Measurements from ENCODE around the gene VTCN1.

VTCN1 gene

DNA sequence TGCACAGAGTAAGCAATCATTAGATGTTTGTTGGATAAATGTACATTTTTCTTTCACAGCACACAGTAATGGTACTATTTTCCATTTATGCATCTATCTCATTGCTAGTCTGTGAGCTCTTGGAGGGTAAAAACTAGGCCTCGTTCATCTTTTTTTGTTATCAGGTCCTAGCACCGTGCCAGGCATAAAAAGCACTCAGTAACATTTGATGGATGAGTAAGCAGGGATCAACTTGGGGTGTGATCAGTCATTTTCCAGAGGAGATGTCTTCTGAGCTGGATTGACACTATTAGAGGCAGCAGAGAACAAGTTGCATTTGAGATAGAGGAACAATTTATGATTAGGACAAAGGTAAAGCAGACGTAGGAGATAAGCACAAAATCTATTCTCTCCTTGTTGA lies 4.3 kb upstream of the VTCN1 start (continued):
- TF ChIP-seq ZNF354C (tag by site-specific recombination; IDR thresholded peaks at IDR 0.05; ENCODE audit: borderline replicate concordance, low read depth), result no peak
- no peak for TF ChIP-seq ZNF302 (tag by site-specific recombination; IDR thresholded peaks at IDR 0.05; ENCODE audit: low read depth)
- no peak for TF ChIP-seq ZNF558 (tag by site-specific recombination; IDR thresholded peaks at IDR 0.05)
- TF ChIP-seq, protein P1, sequence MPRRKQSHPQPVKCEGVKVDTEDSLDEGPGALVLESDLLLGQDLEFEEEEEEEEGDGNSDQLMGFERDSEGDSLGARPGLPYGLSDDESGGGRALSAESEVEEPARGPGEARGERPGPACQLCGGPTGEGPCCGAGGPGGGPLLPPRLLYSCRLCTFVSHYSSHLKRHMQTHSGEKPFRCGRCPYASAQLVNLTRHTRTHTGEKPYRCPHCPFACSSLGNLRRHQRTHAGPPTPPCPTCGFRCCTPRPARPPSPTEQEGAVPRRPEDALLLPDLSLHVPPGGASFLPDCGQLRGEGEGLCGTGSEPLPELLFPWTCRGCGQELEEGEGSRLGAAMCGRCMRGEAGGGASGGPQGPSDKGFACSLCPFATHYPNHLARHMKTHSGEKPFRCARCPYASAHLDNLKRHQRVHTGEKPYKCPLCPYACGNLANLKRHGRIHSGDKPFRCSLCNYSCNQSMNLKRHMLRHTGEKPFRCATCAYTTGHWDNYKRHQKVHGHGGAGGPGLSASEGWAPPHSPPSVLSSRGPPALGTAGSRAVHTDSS (tag by site-specific recombination; IDR thresholded peaks at IDR 0.05), result no peak
- no peak for TF ChIP-seq ZBTB21 (tag by site-specific recombination; IDR thresholded peaks at IDR 0.05)
- no peak for TF ChIP-seq GLIS1 (tag by site-specific recombination; IDR thresholded peaks at IDR 0.05)
- TF ChIP-seq ZNF776 (tag by site-specific recombination; IDR thresholded peaks at IDR 0.05; ENCODE audit: borderline replicate concordance), result no peak
- TF ChIP-seq ZNF157 (tag by site-specific recombination; IDR thresholded peaks at IDR 0.05), result no peak
- TF ChIP-seq ZNF777 (tag by site-specific recombination; IDR thresholded peaks at IDR 0.05; ENCODE audit: borderline replicate concordance), result no peak

DNA sequence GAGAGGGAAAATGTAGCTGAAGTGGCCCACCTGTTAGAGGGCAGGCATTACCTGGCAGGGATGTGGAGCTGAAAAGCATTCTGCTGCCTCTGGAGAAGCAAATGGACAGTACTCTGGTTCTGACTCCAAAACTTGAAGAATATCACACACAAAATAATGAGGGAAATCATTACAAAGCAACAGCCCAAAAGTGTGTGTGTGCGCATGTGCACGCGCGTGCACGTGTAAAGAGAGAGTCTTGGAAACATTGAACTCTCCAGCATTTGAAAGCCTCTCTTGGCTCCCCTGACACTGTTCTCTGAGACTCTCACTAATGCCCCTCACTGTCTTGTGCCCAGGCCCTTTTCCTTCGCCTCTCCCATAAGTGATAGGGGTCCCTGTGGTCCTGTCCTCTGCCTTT lies 2.3 kb upstream of the VTCN1 start:
- Histone ChIP-seq H3K27ac (ENCODE audit: extremely low read depth, low read depth, low read length) (no peak overlapping the region), H3K4me1 (ENCODE audit: control insufficient read depth, insufficient read depth, low read length) (no peaks in the 10 kb centered on the region), H3K36me3 (ENCODE audit: control insufficient read depth in 2 of 2, insufficient read depth in 1 of 2, low read length in 2 of 2) (no peaks in the 10 kb centered on the region), H3K9me3 (ENCODE audit: control insufficient read depth, insufficient read depth, low read depth, low read length) (no peaks in the 10 kb centered on the region), H3K4me3 (ENCODE audit: low read depth, low read length) (no peak overlapping the region)
- TF ChIP-seq BCL11A (tag by site-specific recombination; IDR thresholded peaks at IDR 0.05; ENCODE audit: low read depth), result no peak
- TF ChIP-seq ZFP37 (tag by site-specific recombination; IDR thresholded peaks at IDR 0.05), result no peak
- TF ChIP-seq ZNF157 (tag by site-specific recombination; IDR thresholded peaks at IDR 0.05), result no peak
- no peak for TF ChIP-seq SP3 (tag by site-specific recombination; IDR thresholded peaks at IDR 0.05)
- no peak for TF ChIP-seq ZNF324 (tag by site-specific recombination; IDR thresholded peaks at IDR 0.05)
- TF ChIP-seq, protein P2, sequence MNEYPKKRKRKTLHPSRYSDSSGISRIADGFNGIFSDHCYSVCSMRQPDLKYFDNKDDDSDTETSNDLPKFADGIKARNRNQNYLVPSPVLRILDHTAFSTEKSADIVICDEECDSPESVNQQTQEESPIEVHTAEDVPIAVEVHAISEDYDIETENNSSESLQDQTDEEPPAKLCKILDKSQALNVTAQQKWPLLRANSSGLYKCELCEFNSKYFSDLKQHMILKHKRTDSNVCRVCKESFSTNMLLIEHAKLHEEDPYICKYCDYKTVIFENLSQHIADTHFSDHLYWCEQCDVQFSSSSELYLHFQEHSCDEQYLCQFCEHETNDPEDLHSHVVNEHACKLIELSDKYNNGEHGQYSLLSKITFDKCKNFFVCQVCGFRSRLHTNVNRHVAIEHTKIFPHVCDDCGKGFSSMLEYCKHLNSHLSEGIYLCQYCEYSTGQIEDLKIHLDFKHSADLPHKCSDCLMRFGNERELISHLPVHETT (tag by site-specific recombination; IDR thresholded peaks at IDR 0.05), result no peak
- no peak for TF ChIP-seq ZNF138 (tag by site-specific recombination; IDR thresholded peaks at IDR 0.05; ENCODE audit: borderline replicate concordance)
- TF ChIP-seq ZIC2 (tag by site-specific recombination; IDR thresholded peaks at IDR 0.05), result no peak
- TF ChIP-seq, protein P3, sequence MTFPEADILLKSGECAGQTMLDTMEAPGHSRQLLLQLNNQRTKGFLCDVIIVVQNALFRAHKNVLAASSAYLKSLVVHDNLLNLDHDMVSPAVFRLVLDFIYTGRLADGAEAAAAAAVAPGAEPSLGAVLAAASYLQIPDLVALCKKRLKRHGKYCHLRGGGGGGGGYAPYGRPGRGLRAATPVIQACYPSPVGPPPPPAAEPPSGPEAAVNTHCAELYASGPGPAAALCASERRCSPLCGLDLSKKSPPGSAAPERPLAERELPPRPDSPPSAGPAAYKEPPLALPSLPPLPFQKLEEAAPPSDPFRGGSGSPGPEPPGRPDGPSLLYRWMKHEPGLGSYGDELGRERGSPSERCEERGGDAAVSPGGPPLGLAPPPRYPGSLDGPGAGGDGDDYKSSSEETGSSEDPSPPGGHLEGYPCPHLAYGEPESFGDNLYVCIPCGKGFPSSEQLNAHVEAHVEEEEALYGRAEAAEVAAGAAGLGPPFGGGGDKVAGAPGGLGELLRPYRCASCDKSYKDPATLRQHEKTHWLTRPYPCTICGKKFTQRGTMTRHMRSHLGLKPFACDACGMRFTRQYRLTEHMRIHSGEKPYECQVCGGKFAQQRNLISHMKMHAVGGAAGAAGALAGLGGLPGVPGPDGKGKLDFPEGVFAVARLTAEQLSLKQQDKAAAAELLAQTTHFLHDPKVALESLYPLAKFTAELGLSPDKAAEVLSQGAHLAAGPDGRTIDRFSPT (tag by site-specific recombination; IDR thresholded peaks at IDR 0.05), result no peak
- TF ChIP-seq ZNF843 (tag by site-specific recombination; IDR thresholded peaks at IDR 0.05), result no peak
- no peak for TF ChIP-seq TRIM28 (IDR thresholded peaks at IDR 0.05; ENCODE audit: borderline replicate concordance, low read length)
- no peak for TF ChIP-seq ZNF677 (tag by site-specific recombination; IDR thresholded peaks at IDR 0.05)
- ChIA-PET POLR2A (no interaction called here), CTCF (no interaction called here)

DNA sequence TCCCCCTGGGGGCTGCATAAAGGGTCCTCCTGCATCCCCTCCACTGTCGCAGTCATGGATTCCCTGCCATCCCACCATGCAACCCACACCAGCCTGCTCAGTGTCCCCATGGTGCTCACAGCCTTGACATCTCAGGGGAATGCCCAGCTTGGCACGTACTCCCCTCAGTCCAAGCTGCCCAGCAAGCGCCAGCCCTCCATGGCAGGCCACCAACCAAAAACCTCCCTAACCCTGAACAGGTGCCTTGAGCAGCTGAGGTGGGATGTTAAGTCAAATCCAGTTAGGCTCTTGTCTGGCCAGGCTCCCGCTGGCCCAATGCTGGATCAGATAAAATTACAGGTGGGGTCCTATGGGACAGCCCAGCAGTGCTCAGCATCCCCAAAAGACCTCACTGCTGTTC lies 341 bp downstream of the VTCN1 start:
- Histone ChIP-seq H3K36me3 (ENCODE audit: control insufficient read depth in 2 of 2, insufficient read depth in 1 of 2, low read length in 2 of 2) (no peaks in the 10 kb centered on the region), H3K4me3 (ENCODE audit: low read depth, low read length) (no peak overlapping the region), H3K9me3 (ENCODE audit: control insufficient read depth, insufficient read depth, low read depth, low read length) (no peaks in the 10 kb centered on the region), H3K27ac (ENCODE audit: extremely low read depth, low read depth, low read length) (no peak overlapping the region), H3K4me1 (ENCODE audit: control insufficient read depth, insufficient read depth, low read length) (no peaks in the 10 kb centered on the region)
- TF ChIP-seq, protein P4, sequence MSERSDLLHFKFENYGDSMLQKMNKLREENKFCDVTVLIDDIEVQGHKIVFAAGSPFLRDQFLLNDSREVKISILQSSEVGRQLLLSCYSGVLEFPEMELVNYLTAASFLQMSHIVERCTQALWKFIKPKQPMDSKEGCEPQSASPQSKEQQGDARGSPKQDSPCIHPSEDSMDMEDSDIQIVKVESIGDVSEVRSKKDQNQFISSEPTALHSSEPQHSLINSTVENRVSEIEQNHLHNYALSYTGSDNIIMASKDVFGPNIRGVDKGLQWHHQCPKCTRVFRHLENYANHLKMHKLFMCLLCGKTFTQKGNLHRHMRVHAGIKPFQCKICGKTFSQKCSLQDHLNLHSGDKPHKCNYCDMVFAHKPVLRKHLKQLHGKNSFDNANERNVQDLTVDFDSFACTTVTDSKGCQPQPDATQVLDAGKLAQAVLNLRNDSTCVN (tag by site-specific recombination; optimal IDR thresholded peaks at IDR 0.05), result no peak
- TF ChIP-seq, protein P5, sequence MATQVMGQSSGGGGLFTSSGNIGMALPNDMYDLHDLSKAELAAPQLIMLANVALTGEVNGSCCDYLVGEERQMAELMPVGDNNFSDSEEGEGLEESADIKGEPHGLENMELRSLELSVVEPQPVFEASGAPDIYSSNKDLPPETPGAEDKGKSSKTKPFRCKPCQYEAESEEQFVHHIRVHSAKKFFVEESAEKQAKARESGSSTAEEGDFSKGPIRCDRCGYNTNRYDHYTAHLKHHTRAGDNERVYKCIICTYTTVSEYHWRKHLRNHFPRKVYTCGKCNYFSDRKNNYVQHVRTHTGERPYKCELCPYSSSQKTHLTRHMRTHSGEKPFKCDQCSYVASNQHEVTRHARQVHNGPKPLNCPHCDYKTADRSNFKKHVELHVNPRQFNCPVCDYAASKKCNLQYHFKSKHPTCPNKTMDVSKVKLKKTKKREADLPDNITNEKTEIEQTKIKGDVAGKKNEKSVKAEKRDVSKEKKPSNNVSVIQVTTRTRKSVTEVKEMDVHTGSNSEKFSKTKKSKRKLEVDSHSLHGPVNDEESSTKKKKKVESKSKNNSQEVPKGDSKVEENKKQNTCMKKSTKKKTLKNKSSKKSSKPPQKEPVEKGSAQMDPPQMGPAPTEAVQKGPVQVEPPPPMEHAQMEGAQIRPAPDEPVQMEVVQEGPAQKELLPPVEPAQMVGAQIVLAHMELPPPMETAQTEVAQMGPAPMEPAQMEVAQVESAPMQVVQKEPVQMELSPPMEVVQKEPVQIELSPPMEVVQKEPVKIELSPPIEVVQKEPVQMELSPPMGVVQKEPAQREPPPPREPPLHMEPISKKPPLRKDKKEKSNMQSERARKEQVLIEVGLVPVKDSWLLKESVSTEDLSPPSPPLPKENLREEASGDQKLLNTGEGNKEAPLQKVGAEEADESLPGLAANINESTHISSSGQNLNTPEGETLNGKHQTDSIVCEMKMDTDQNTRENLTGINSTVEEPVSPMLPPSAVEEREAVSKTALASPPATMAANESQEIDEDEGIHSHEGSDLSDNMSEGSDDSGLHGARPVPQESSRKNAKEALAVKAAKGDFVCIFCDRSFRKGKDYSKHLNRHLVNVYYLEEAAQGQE (tag by site-specific recombination; IDR thresholded peaks at IDR 0.05), result no peak
- no peak for TF ChIP-seq ZNF629 (tag by site-specific recombination; IDR thresholded peaks at IDR 0.05)
- POLR2A ChIA-PET, result no interaction called here
- CTCF ChIA-PET, result no interaction called here
